ENCODE results near the gene LYPD6B. TPM values are rescaled to one million over a fixed set of nuclear protein-coding genes. Genes with fewer than 3 reads are reported as not detected.

Gene LYPD6B
- total and polyA plus RNA-seq, 4 donors, result 0.13 to 0.59 (median 0.14) TPM

GRCh38 chr2:149099298-149099697 lies 60.8 kb downstream of the LYPD6B start:
- WGBS, result 83% methylated on average over 3 of the region's 3 CpGs
- no peaks in the 10 kb centered on the region for H3K36me3 ChIP-seq (ENCODE audit: control insufficient read depth in 4 of 4, insufficient read depth in 3 of 4, low read depth in 1 of 4, low read length in 3 of 4)
- peaks cover 0 to 15% (median 6%) of the 10 kb centered on the region in 4 donors for H3K4me1 ChIP-seq (ENCODE audit: control insufficient read depth in 4 of 4, insufficient read depth in 4 of 4, low read length in 3 of 4)
- DNase-seq (ENCODE audit: low spot score), result no peak
- H3K9me3 ChIP-seq (ENCODE audit: control insufficient read depth in 4 of 4, low read length in 3 of 4), result no peaks in the 10 kb centered on the region
- no peaks in the 10 kb centered on the region for H3K27me3 ChIP-seq (ENCODE audit: control insufficient read depth in 4 of 4, insufficient read depth in 4 of 4, low read length in 3 of 4)
- H3K9ac ChIP-seq (ENCODE audit: low read depth in 1 of 2, low read length in 2 of 2), result no peak overlapping the region
- TF ChIP-seq HNF4G (IDR thresholded peaks at IDR 0.05) (no peak), TAF1 (conservative IDR thresholded peaks at IDR 0.05) (no peak), YY1 (IDR thresholded peaks at IDR 0.05) (no peak), FOXA2 (IDR thresholded peaks at IDR 0.05) (no peak), ZBTB33 (IDR thresholded peaks at IDR 0.05) (no peak), SP1 (IDR thresholded peaks at IDR 0.05) (no peak), REST (IDR thresholded peaks at IDR 0.05) (no peak), GABPA (IDR thresholded peaks at IDR 0.05 in 1 of 2, conservative IDR thresholded peaks at IDR 0.05 in 1 of 2) (no peak), JUND (IDR thresholded peaks at IDR 0.05) (no peak), FOXA1 (IDR thresholded peaks at IDR 0.05) (no peak), NR2F2 (IDR thresholded peaks at IDR 0.05) (no peak)
- no peak overlapping the region for H3K27ac ChIP-seq (ENCODE audit: low read depth in 1 of 2, low read length in 2 of 2)
- H3K4me3 ChIP-seq (ENCODE audit: low read depth in 1 of 3, low read length in 3 of 3), result no peak overlapping the region

DNA sequence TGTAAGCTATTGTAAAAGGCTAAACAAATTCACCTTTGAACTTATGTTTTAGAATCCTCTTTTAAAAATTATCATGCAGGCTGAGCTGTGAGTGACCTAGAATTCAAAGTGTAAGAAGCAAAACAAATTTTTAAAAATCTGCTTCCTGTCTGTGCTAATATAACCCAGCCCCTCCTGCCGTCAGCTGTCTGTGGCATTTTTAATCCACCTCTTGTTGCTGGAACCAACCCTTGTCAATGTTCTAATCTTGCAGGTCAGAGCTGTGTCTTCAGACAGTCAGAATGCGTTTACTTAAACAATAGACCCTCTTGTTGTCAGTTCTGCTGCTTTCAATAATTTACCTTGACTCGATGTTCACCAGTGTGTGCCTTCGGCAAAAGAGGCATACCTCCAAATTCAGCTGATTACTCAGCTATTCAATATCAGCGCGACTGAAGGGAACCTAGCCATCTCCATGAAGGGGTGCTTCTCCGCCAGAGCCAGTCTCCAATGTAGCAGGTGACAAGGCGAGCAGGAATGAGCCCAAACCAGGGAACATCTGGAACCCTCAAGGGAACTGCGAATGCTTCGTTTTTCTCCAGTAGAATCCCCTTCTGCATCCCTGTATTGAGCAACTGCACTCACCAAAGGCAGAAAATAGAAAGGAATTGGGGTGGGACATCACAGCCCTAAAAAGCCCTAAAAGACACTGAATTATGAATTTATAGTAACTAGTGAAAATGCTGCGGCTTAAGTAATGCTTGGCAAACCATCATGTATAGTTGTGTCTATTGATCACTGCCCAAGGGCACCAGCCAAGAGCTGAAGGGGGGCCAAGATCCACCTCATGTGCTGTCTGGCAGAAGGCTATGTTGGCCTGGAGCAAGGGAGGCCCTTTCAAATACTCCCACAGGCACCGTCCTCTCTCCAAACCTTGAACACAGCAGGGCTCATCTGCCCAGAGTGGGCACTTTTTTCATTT lies 62.5 kb downstream of the LYPD6B start:
- Histone ChIP-seq H3K9me3 (ENCODE audit: control insufficient read depth in 4 of 4, low read length in 3 of 4) (no peaks in the 10 kb centered on the region), H3K4me3 (ENCODE audit: low read depth in 1 of 3, low read length in 3 of 3) (no peak overlapping the region), H3K27me3 (ENCODE audit: control insufficient read depth in 4 of 4, insufficient read depth in 4 of 4, low read length in 3 of 4) (no peaks in the 10 kb centered on the region), H3K9ac (ENCODE audit: low read depth in 1 of 2, low read length in 2 of 2) (no peak overlapping the region), H3K36me3 (ENCODE audit: control insufficient read depth in 4 of 4, insufficient read depth in 3 of 4, low read depth in 1 of 4, low read length in 3 of 4) (no peaks in the 10 kb centered on the region), H3K4me1 (ENCODE audit: control insufficient read depth in 4 of 4, insufficient read depth in 4 of 4, low read length in 3 of 4) (peaks cover 0 to 15% (median 6%) of the 10 kb centered on the region in 4 donors), H3K27ac (ENCODE audit: low read depth in 1 of 2, low read length in 2 of 2) (no peak overlapping the region)
- 67% methylated on average over 12 of the region's 12 CpGs for WGBS
- no peak for TF ChIP-seq YY1 (IDR thresholded peaks at IDR 0.05)
- no peak for TF ChIP-seq HNF4A (conservative IDR thresholded peaks at IDR 0.05)
- TF ChIP-seq FOXA1 (IDR thresholded peaks at IDR 0.05), result no peak
- no peak for DNase-seq (ENCODE audit: low spot score)
